GM12878 (cell line): ENCODE data around the gene PPP1R9B. TPM values are rescaled to one million over a fixed set of nuclear protein-coding genes. Genes with fewer than 3 reads are reported as not detected.

Experiments
- ATAC-seq: fragments of 200-7000 bp; cut with Tn5 transposase; 3 replicates; pipeline ENCODE4 v1.9.1; 2020; ENCODE audit warnings: mild to moderate bottlenecking, moderate library complexity
- BruUV-seq: library from RNA; stranded (reverse); fragments of 400-500 nt; replicated peaks from 2 replicates; lab custom pipeline; 2021; lab: Mats Ljungman, UMichigan
- CTCF ChIA-PET: fragments of 300-600 bp; sonication (Branson Sonifier 250); formaldehyde crosslinking; extraction: SDS; loops from one replicate; lab custom pipeline; 2021; ENCODE audit warnings: inconsistent platforms; lab: Yijun Ruan, JAX
- POLR2A ChIA-PET: fragments of 350-600 bp; formaldehyde crosslinking; extraction: SDS; loops from one replicate; lab custom pipeline; 2021; ENCODE audit warnings: inconsistent platforms; lab: Charles Lee
- RAD21 ChIA-PET: fragments of 300-600 bp; sonication (Branson Sonifier 250); formaldehyde crosslinking; loops from one replicate; lab custom pipeline; 2023; ENCODE audit warnings: antibody characterized with exemption; ENCODE audit not compliant: unreplicated experiment; lab: Charles Lee
- SMC1A ChIA-PET: fragments of 300-600 bp; sonication (Branson Sonifier 250); formaldehyde crosslinking; loops from one replicate; lab custom pipeline; 2023; ENCODE audit not compliant: unreplicated experiment, uncharacterized antibody; lab: Charles Lee
- DNase-seq: peaks from one replicate; pipeline ENCODE4 v3.0.0-alpha.2; 2011; ENCODE audit warnings: low read depth, low spot score
- FAIRE-seq: peaks from 3 replicates; lab custom pipeline; 2011; peaks lifted over from hg19 to GRCh38; lab: Jason Lieb, UNC
- H2AFZ ChIP-seq: 2 replicates; pipeline ENCODE4 v1.6.0; 2011; ENCODE audit warnings: low read depth, low read length, control low read depth; ENCODE audit not compliant: control insufficient read depth
- H3K27ac ChIP-seq: 2 replicates; pipeline ENCODE4 v1.5.1; 2011; ENCODE audit warnings: control low read depth; ENCODE audit not compliant: control insufficient read depth, insufficient read depth
- H3K27me3 ChIP-seq, 2 experiments: replicated peaks in 1 of 2; 2 replicates each; pipeline versions ENCODE4 v1.6.0 to v1.6.1; 2011; ENCODE audit warnings: low read length in 1 of 2; ENCODE audit not compliant: control insufficient read depth in 2 of 2, insufficient read depth in 2 of 2
- H3K36me3 ChIP-seq, 2 experiments: 2 replicates each; pipeline ENCODE4 v1.5.1; 2011; ENCODE audit warnings: low read length in 1 of 2; ENCODE audit not compliant: control insufficient read depth in 2 of 2, insufficient read depth in 2 of 2
- H3K4me1 ChIP-seq: 2 replicates; pipeline ENCODE4 v1.6.1; 2011; ENCODE audit warnings: mild to moderate bottlenecking, low read length, moderate library complexity, mixed read lengths; ENCODE audit not compliant: control insufficient read depth, insufficient read depth
- H3K4me2 ChIP-seq: 2 replicates; pipeline ENCODE4 v1.6.0; 2011; ENCODE audit warnings: control low read depth; ENCODE audit not compliant: control insufficient read depth, insufficient read depth
- H3K4me3 ChIP-seq: fragments of 200-600 bp; sonication (generic); 2 replicates; pipeline ENCODE4 v1.5.1; 2016
- H3K79me2 ChIP-seq: 2 replicates; pipeline ENCODE4 v1.6.0; 2011; ENCODE audit warnings: low read length; ENCODE audit not compliant: control insufficient read depth, insufficient read depth
- H3K9ac ChIP-seq: 2 replicates; pipeline ENCODE4 v1.8.0; 2011; ENCODE audit warnings: low read length, control low read depth, mixed read lengths; ENCODE audit not compliant: control insufficient read depth, insufficient read depth
- H3K9me3 ChIP-seq: replicated peaks from 3 replicates; pipeline ENCODE4 v1.5.1; 2011; ENCODE audit warnings: mild to moderate bottlenecking, low read length; ENCODE audit not compliant: control insufficient read depth, insufficient read depth
- H4K20me1 ChIP-seq: 2 replicates; pipeline ENCODE4 v1.6.0; 2011; ENCODE audit not compliant: control insufficient read depth, insufficient read depth
- CEBPB ChIP-seq, 2 experiments: fragments of 150-350 bp in 1 of 2; IDR thresholded peaks; 2 replicates each; pipeline ENCODE4 v1.6.1; 2012 to 2014; ENCODE audit warnings: low read depth in 2 of 2, low read length in 2 of 2, borderline replicate concordance in 1 of 2, inconsistent platforms in 1 of 2
- CHD4 ChIP-seq: fragments of 200-600 bp; sonication (generic); IDR thresholded peaks from 2 replicates; pipeline ENCODE4 v1.6.1; 2016; ENCODE audit warnings: mild to moderate bottlenecking
- CTCF ChIP-seq, 3 experiments: IDR thresholded peaks in 2 of 3; conservative IDR thresholded peaks in 1 of 3; 2 replicates each; pipeline ENCODE4 v1.5.1; 2011; ENCODE audit warnings: low read depth in 3 of 3, low read length in 3 of 3, mild to moderate bottlenecking in 3 of 3, control low read depth in 2 of 3, moderate library complexity in 2 of 3, inconsistent platforms in 1 of 3, mixed read lengths in 1 of 3; ENCODE audit not compliant: control insufficient read depth in 2 of 3, insufficient read depth in 1 of 3; ENCODE audit errors: extremely low read depth in 1 of 3
- E2F8 ChIP-seq: fragments of 450-650 bp; IDR thresholded peaks from 2 replicates; pipeline ENCODE4 v1.6.1; 2018; ENCODE audit warnings: mild to moderate bottlenecking, low read depth, moderate library complexity; ENCODE audit not compliant: partially characterized antibody
- FOXM1 ChIP-seq: IDR thresholded peaks from 2 replicates; pipeline ENCODE4 v1.6.1; 2012; ENCODE audit warnings: low read depth, mild to moderate bottlenecking, inconsistent platforms, low read length, moderate library complexity
- IKZF1 ChIP-seq: fragments of 450-650 bp; conservative IDR thresholded peaks from 2 replicates; pipeline ENCODE4 v1.6.1; 2017; ENCODE audit warnings: antibody characterized with exemption, mild to moderate bottlenecking
- IKZF2 ChIP-seq, 2 experiments: fragments of 450-650 bp; IDR thresholded peaks; 2 replicates each; pipeline ENCODE4 v1.6.1; 2017; ENCODE audit warnings: mild to moderate bottlenecking in 2 of 2, moderate library complexity in 2 of 2
- MEF2A ChIP-seq: IDR thresholded peaks from 2 replicates; pipeline ENCODE4 v1.6.1; 2011; ENCODE audit warnings: low read depth, mild to moderate bottlenecking, low read length, moderate library complexity; ENCODE audit not compliant: insufficient read depth
- PAX8 ChIP-seq: fragments of 450-650 bp; IDR thresholded peaks from 2 replicates; pipeline ENCODE4 v1.6.1; 2017; ENCODE audit warnings: mild to moderate bottlenecking, moderate library complexity
- RAD21 ChIP-seq: IDR thresholded peaks from 2 replicates; pipeline ENCODE4 v1.6.1; 2011; ENCODE audit warnings: mild to moderate bottlenecking, low read depth, low read length, moderate library complexity; ENCODE audit not compliant: insufficient read depth
- RB1 ChIP-seq: fragments of 450-650 bp; formaldehyde crosslinking; IDR thresholded peaks from 2 replicates; pipeline ENCODE4 v1.6.1; 2017; ENCODE audit warnings: mild to moderate bottlenecking, borderline replicate concordance
- RELA ChIP-seq: fragments of 450-650 bp; IDR thresholded peaks from 2 replicates; pipeline ENCODE4 v1.8.0; 2014; ENCODE audit warnings: borderline replicate concordance; ENCODE audit not compliant: partially characterized antibody
- RUNX3 ChIP-seq: IDR thresholded peaks from 2 replicates; pipeline ENCODE4 v1.6.1; 2012; ENCODE audit warnings: low read length, inconsistent platforms
- SMARCA5 ChIP-seq: fragments of 450-650 bp; IDR thresholded peaks from 2 replicates; pipeline ENCODE4 v1.6.1; 2017; ENCODE audit warnings: mild to moderate bottlenecking
- SMC3 ChIP-seq: IDR thresholded peaks from 2 replicates; pipeline ENCODE4 v1.6.1; 2011; ENCODE audit warnings: low read length, improper control_type of control experiment, borderline replicate concordance
- SP1 ChIP-seq: IDR thresholded peaks from one replicate; pipeline ENCODE4 v1.6.1; 2011; ENCODE audit warnings: low read depth, low read length
- USF1 ChIP-seq: IDR thresholded peaks from 2 replicates; pipeline ENCODE4 v1.6.1; 2011; ENCODE audit warnings: borderline replicate concordance, low read depth, mild to moderate bottlenecking, moderate library complexity, mixed read lengths, low read length; ENCODE audit not compliant: insufficient read depth; ENCODE audit errors: extremely low read length
- YY1 ChIP-seq: IDR thresholded peaks from 2 replicates; pipeline ENCODE4 v1.6.1; 2011; ENCODE audit warnings: low read depth, mild to moderate bottlenecking, low read length
- WGBS: methylation state at CpG from one replicate; pipeline ENCODE4 v1.1.6; 2016; ENCODE audit warnings: low lambda C conversion rate; ENCODE audit not compliant: insufficient replicate concordance, insufficient coverage; ENCODE audit errors: missing lambda C conversion rate; 5-methylcytosine and 5-hydroxymethylcytosine counted together
- in situ Hi-C: fragments of 300-500 bp; cut with MboI; formaldehyde crosslinking; loops from 9 replicates; pipeline ENCODE4 v1.14.3; 2018; ENCODE audit warnings: mixed read lengths
- intact Hi-C: fragments of 100-400 bp; cut with micrococcal nuclease; formaldehyde crosslinking; loops from one replicate; pipeline ENCODE4 v1.14.2; 2022; ENCODE audit not compliant: unreplicated experiment
- polyA plus RNA-seq, 11 experiments: library from polyadenylated mRNA; depleted of rRNA in 4 of 11; unstranded in 6 of 11; stranded (reverse) in 5 of 11; fragments of >200 nt; fragmentation: Nextera tagmentation in 4 of 11; fragmentation: Illumina TruSeq in 1 of 11; extraction: Ambion mirVana in 4 of 11; extraction: Trizol in 1 of 11; gene quantifications; 1 replicate in 1 of 11; 2 replicates in 10 of 11; pipeline versions ENCODE4 v1.2.1 to v1.2.3, GENCODE V29; 2011 to 2016; ENCODE audit warnings: inconsistent platforms in 2 of 11, missing spikeins in 2 of 11, low read depth in 1 of 11
- total RNA-seq, 4 experiments: library from RNA; depleted of rRNA in 3 of 4; stranded (reverse); fragments of >200 nt in 3 of 4; fragmentation: Illumina TruSeq in 1 of 4; extraction: Trizol in 1 of 4; gene quantifications; 2 replicates each; pipeline versions ENCODE4 v1.2.1 to v1.2.3, GENCODE V29; 2013 to 2021

Gene PPP1R9B
- total and polyA plus RNA-seq, 10 of the 15 experiments (the other 5 are each of a cell fraction or from before 2014, with no cell fraction given): 0.20 to 107 (median 37.5) TPM

- peaks cover 17% of the 10 kb centered on the region for H3K4me1 ChIP-seq
- H3K27ac ChIP-seq: peak overlapping the region; percentile 14; the same call in 1 of the 2 replicates
- intact Hi-C loops: loop anchor here (1.0 to 2.0 kb wide), 3 partner anchors 37 to 203 kb away; partner anchors contain the start of gene ITGA3
- H3K36me3 ChIP-seq: no peaks in the 10 kb centered on the region
- BruUV-seq: no TSS peak
- WGBS: 1% methylated on average over 21 of the region's 21 CpGs
- no peaks in the 10 kb centered on the region for H3K79me2 ChIP-seq
- peak overlapping the region; percentile 52 for H3K9ac ChIP-seq
- H3K9me3 ChIP-seq: no peaks in the 10 kb centered on the region
- ChIA-PET RAD21 (interaction anchor here (0.7 to 2.5 kb wide), 17 partner anchors 9 to 238 kb away, joined by 3 to 17 read pairs (median 5); partner anchors contain the start of gene COL1A1), CTCF (interaction anchor here (0.6 to 5.7 kb wide), 84 partner anchors 8 to 902 kb away, joined by 3 to 64 read pairs (median 5); partner anchors contain the start of genes COL1A1, ITGA3, LRRC59 and PPP1R9B), POLR2A (interaction anchor here (0.5 to 1.5 kb wide), 8 partner anchors 37 to 345 kb away, joined by 3 to 5 read pairs (median 4); partner anchors contain the start of gene SGCA), SMC1A (interaction anchor here (0.6 to 3.7 kb wide), 29 partner anchors 9 to 528 kb away, joined by 3 to 23 read pairs (median 6); partner anchors contain the start of genes ITGA3, PPP1R9B and SGCA)
- DNase-seq: peak; percentile 41
- H3K27me3 ChIP-seq: no peaks in the 10 kb centered on the region
- peak; percentile 78 for ATAC-seq
- H2AFZ ChIP-seq: peak overlapping the region; percentile 98
- FAIRE-seq: peak; percentile 97
- in situ Hi-C loops: loop anchor here (5.0 kb wide), 1 partner anchor 67 kb away; no protein-coding TSS in a partner anchor
- H3K4me3 ChIP-seq: peak overlapping the region; percentile 71
- no peaks in the 10 kb centered on the region for H4K20me1 ChIP-seq
- peak overlapping the region; percentile 100 for H3K4me2 ChIP-seq
- peak; percentile 52 for TF ChIP-seq E2F8
- peak; percentile 21 for TF ChIP-seq SP1
- no peak for TF ChIP-seq MEF2A
- peak; percentile 79 to 93 (median 88) for TF ChIP-seq CTCF (IDR thresholded peaks at IDR 0.05 in 2 of 3, conservative IDR thresholded peaks at IDR 0.05 in 1 of 3; ENCODE audit: control insufficient read depth in 2 of 3, extremely low read depth in 1 of 3, insufficient read depth in 1 of 3, low read depth in 3 of 3, low read length in 3 of 3)
- peak; percentile 66 for TF ChIP-seq RELA
- TF ChIP-seq CEBPB (IDR thresholded peaks at IDR 0.05; ENCODE audit: borderline replicate concordance in 1 of 2, low read depth in 2 of 2, low read length in 2 of 2): no peak
- peak; percentile 48; the same call in 1 of the 2 replicates for TF ChIP-seq SMARCA5
- peak; percentile 51 for TF ChIP-seq RAD21
- TF ChIP-seq IKZF2 (IDR thresholded peaks at IDR 0.05): peak; percentile 52 to 60; a peak in 1 of 4 replicates
- TF ChIP-seq RUNX3: peak; percentile 48; the same call in 1 of the 2 replicates
- TF ChIP-seq RB1: no peak
- TF ChIP-seq FOXM1: 0 out of 2 replicates have a peak, but pooled peaks have one; percentile 4
- peak; percentile 59; the same call in 1 of the 2 replicates for TF ChIP-seq YY1
- no peak for TF ChIP-seq USF1
- no peak for TF ChIP-seq PAX8
- TF ChIP-seq CHD4: no peak
- peak; percentile 61; the same call in 1 of the 2 replicates for TF ChIP-seq IKZF1
- TF ChIP-seq SMC3: peak; percentile 62
Observed at GRCh38 chr17:50094243-50094752, 56.2 kb downstream of the PPP1R9B start.
